K562 (cell line): Measurements from ENCODE around the gene SCAP. TPM values are rescaled to one million over a fixed set of nuclear protein-coding genes. Genes with fewer than 3 reads are reported as not detected.

Experiments used
- GATA2 ChIP-seq: sonication (generic); formaldehyde crosslinking; IDR thresholded peaks from 2 replicates; pipeline ENCODE4 v1.4.0; 2020; ENCODE audit warnings: mild to moderate bottlenecking, missing genetic modification reagents
- HCFC1 ChIP-seq: IDR thresholded peaks from 2 replicates; pipeline ENCODE4 v1.6.1; 2012; ENCODE audit warnings: low read depth, low read length, improper control_type of control experiment
- HDAC8 ChIP-seq: fragments of 450-650 bp; IDR thresholded peaks from 2 replicates; pipeline ENCODE4 v1.6.1; 2016; ENCODE audit warnings: mild to moderate bottlenecking, missing genetic modification characterization, moderate library complexity, missing compliant biosample characterization
- MCM7 ChIP-seq, 2 experiments: fragments of 450-650 bp; IDR thresholded peaks; 2 replicates each; pipeline ENCODE4 v1.6.1; 2016 to 2018
- PHTF2 ChIP-seq: fragments of 250-450 bp; sonication (Bioruptor Pico); IDR thresholded peaks from 2 replicates; pipeline ENCODE4 v1.5.0; 2021; ENCODE audit warnings: mild to moderate bottlenecking
- RBM17 ChIP-seq: fragments of 200-400 bp; formaldehyde crosslinking; IDR thresholded peaks from 2 replicates; pipeline ENCODE4 v1.6.1; 2017; ENCODE audit warnings: low read depth, mild to moderate bottlenecking, low read length, borderline replicate concordance
- SLC30A9 ChIP-seq: fragments of 250-450 bp; sonication (Bioruptor Pico); IDR thresholded peaks from 2 replicates; pipeline ENCODE4 v1.8.0; 2022; ENCODE audit warnings: mild to moderate bottlenecking, moderate library complexity
- SP2 ChIP-seq: IDR thresholded peaks from 2 replicates; pipeline ENCODE4 v1.6.1; 2011; ENCODE audit warnings: mild to moderate bottlenecking, low read depth, low read length, moderate library complexity; ENCODE audit not compliant: poor library complexity, severe bottlenecking; ENCODE audit errors: extremely low read depth
- TBP ChIP-seq: optimal IDR thresholded peaks from 2 replicates; pipeline ENCODE3; 2011; ENCODE audit warnings: low read depth, low read length, improper control_type of control experiment
- ZBTB17 ChIP-seq: fragments of 450-650 bp; formaldehyde crosslinking; IDR thresholded peaks from 2 replicates; pipeline ENCODE4 v1.4.0; 2020; ENCODE audit warnings: mild to moderate bottlenecking
- ZNF324 ChIP-seq: fragments of 250-450 bp; sonication (Bioruptor Pico); IDR thresholded peaks from 2 replicates; pipeline ENCODE4 v1.4.0; 2020; ENCODE audit warnings: mild to moderate bottlenecking
- polyA plus RNA-seq, 8 experiments: library from polyadenylated mRNA; depleted of rRNA in 4 of 8; stranded (reverse) in 5 of 8; unstranded in 3 of 8; fragments of >200 nt; fragmentation: Nextera tagmentation in 2 of 8; fragmentation: Illumina TruSeq in 1 of 8; extraction: Ambion mirVana in 2 of 8; extraction: Trizol in 1 of 8; gene quantifications; 2 replicates each; pipeline versions ENCODE4 v1.2.1 to v1.2.3, GENCODE V29; 2011 to 2014; ENCODE audit warnings: inconsistent platforms in 1 of 8, missing spikeins in 1 of 8
- total RNA-seq, 7 experiments: library from RNA; depleted of rRNA in 6 of 7; stranded (reverse); fragments of >200 nt in 6 of 7; fragmentation: Illumina TruSeq in 2 of 7; extraction: Trizol in 2 of 7; gene quantifications; 2 replicates each; pipeline versions ENCODE4 v1.2.1 to v1.2.3, GENCODE V29; 2011 to 2021; ENCODE audit warnings: low replicate concordance in 1 of 7
- TF ChIP-seq, protein P1 (sequence below), 2 experiments: IDR thresholded peaks in 1 of 2; conservative IDR thresholded peaks in 1 of 2; 2 replicates each; pipeline ENCODE4 v1.6.1; 2016; ENCODE audit warnings: low read depth in 2 of 2, mild to moderate bottlenecking in 1 of 2, missing compliant biosample characterization in 1 of 2, missing genetic modification characterization in 1 of 2, moderate library complexity in 1 of 2
- TF ChIP-seq, protein P2 (sequence below), 2 experiments: fragments of 450-650 bp; formaldehyde crosslinking in 1 of 2; IDR thresholded peaks; 2 replicates each; pipeline versions ENCODE4 v1.4.0 to v1.6.1; 2014 to 2020; ENCODE audit warnings: mild to moderate bottlenecking in 2 of 2, borderline replicate concordance in 1 of 2, low read depth in 1 of 2
- TF ChIP-seq, protein P3 (sequence below): fragments of 250-450 bp; sonication (Bioruptor Pico); IDR thresholded peaks from 2 replicates; pipeline ENCODE4 v1.8.0; 2022; ENCODE audit warnings: inconsistent platforms, mild to moderate bottlenecking, moderate library complexity, borderline replicate concordance

Gene SCAP
- total and polyA plus RNA-seq, 9 of the 15 experiments (the other 6 are each of a cell fraction or from before 2014, with no cell fraction given) = 2.6 to 104 (median 37.8) TPM

DNA sequence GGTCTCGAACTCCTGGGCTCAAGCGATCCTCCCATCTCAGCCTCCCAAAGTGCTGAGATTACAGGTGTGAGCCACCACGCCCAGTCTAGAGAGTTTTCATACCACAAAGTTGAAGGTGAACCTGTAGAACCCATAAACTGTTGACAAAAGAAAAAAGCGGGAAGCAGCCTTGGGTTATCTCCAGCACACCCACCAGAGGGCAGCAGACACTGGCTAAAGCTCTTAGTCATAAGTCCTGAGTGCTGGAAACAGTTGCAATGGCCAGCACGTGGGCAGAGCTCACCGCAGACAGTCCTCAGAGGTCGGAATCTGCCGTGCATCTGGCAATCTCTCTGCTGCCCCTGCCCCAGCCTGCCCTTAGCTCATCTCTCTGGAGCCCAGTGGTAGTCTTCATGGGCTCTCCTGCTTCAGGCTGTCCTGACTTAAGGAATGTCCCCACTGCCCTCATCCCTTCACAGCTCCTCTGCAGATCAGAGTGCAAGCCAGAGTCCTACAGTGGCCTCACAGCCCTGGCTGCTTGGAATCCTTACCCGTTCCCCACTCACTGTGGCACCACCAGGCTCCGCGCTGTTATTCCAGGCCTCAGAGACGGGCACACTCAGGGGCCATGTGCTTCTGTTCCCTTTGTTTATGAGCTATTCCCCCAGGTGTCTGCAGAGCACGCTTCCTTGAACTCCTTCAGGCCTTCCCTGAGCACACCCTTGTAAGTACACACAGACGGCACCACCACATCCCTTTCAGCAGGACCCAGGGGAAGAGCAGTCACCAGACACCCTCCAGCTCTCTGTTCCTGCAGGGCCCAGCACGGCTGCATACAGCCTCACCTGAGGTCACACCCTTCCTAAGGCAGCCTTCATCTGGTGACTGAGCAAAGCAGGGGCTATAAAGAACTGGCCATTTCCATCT lies 46.6 kb upstream of the SCAP start (continued):
- TF ChIP-seq, protein P1, sequence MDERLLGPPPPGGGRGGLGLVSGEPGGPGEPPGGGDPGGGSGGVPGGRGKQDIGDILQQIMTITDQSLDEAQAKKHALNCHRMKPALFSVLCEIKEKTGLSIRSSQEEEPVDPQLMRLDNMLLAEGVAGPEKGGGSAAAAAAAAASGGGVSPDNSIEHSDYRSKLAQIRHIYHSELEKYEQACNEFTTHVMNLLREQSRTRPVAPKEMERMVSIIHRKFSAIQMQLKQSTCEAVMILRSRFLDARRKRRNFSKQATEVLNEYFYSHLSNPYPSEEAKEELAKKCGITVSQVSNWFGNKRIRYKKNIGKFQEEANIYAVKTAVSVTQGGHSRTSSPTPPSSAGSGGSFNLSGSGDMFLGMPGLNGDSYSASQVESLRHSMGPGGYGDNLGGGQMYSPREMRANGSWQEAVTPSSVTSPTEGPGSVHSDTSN (CRISPR knock-in tag; IDR thresholded peaks at IDR 0.05; ENCODE audit: low read depth) = no peak
- TF ChIP-seq, protein P1 (tag; conservative IDR thresholded peaks at IDR 0.05; ENCODE audit: low read depth) = no peak
- no peak for TF ChIP-seq ZNF324 (CRISPR knock-in tag)
- no peak for TF ChIP-seq SLC30A9 (CRISPR knock-in tag)
- TF ChIP-seq PHTF2 (CRISPR knock-in tag) = no peak
- TF ChIP-seq GATA2 = no peak
- TF ChIP-seq, protein P2, sequence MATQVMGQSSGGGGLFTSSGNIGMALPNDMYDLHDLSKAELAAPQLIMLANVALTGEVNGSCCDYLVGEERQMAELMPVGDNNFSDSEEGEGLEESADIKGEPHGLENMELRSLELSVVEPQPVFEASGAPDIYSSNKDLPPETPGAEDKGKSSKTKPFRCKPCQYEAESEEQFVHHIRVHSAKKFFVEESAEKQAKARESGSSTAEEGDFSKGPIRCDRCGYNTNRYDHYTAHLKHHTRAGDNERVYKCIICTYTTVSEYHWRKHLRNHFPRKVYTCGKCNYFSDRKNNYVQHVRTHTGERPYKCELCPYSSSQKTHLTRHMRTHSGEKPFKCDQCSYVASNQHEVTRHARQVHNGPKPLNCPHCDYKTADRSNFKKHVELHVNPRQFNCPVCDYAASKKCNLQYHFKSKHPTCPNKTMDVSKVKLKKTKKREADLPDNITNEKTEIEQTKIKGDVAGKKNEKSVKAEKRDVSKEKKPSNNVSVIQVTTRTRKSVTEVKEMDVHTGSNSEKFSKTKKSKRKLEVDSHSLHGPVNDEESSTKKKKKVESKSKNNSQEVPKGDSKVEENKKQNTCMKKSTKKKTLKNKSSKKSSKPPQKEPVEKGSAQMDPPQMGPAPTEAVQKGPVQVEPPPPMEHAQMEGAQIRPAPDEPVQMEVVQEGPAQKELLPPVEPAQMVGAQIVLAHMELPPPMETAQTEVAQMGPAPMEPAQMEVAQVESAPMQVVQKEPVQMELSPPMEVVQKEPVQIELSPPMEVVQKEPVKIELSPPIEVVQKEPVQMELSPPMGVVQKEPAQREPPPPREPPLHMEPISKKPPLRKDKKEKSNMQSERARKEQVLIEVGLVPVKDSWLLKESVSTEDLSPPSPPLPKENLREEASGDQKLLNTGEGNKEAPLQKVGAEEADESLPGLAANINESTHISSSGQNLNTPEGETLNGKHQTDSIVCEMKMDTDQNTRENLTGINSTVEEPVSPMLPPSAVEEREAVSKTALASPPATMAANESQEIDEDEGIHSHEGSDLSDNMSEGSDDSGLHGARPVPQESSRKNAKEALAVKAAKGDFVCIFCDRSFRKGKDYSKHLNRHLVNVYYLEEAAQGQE (IDR thresholded peaks at IDR 0.05; ENCODE audit: borderline replicate concordance) = peak; percentile 97
- TF ChIP-seq, protein P2 (CRISPR knock-in tag; IDR thresholded peaks at IDR 0.05; ENCODE audit: low read depth) = no peak
- no peak for TF ChIP-seq HCFC1
- TF ChIP-seq TBP = peak; percentile 40
- 0 out of 2 replicates have a peak, but pooled peaks have one; percentile 38 for TF ChIP-seq HDAC8 (tag)
- no peak for TF ChIP-seq SP2
- TF ChIP-seq MCM7 (IDR thresholded peaks at IDR 0.05) = no peak
- TF ChIP-seq, protein P3, sequence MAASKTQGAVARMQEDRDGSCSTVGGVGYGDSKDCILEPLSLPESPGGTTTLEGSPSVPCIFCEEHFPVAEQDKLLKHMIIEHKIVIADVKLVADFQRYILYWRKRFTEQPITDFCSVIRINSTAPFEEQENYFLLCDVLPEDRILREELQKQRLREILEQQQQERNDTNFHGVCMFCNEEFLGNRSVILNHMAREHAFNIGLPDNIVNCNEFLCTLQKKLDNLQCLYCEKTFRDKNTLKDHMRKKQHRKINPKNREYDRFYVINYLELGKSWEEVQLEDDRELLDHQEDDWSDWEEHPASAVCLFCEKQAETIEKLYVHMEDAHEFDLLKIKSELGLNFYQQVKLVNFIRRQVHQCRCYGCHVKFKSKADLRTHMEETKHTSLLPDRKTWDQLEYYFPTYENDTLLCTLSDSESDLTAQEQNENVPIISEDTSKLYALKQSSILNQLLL (CRISPR knock-in tag) = no peak
- no peak for TF ChIP-seq RBM17
- TF ChIP-seq ZBTB17 (CRISPR knock-in tag) = peak; percentile 65; the same call in 1 of the 2 replicates
